Choroid plexus epithelial cell (primary cell): ENCODE measurements around the gene IFITM10.

Experiments used
- DNase-seq: peaks from one replicate; pipeline ENCODE4 v3.0.0-alpha.2; 2010; ENCODE audit warnings: low read depth
- H3K4me3 ChIP-seq: 2 replicates; pipeline ENCODE4 v1.5.1; 2011; ENCODE audit warnings: low read depth, mild to moderate bottlenecking, control low read depth, low read length, moderate library complexity
- CTCF ChIP-seq: conservative IDR thresholded peaks from 2 replicates; pipeline ENCODE4 v1.5.1; 2011; ENCODE audit warnings: low read depth, mild to moderate bottlenecking, control low read depth, inconsistent platforms, low read length, moderate library complexity

The IFITM10 gene

GRCh38 chr11:1750481-1750839, at the start of gene IFITM10:
Gene IFITM10, minus strand, starts transcription at chr11:1750595. Its CDS starts 153 bp downstream, at chr11:1750442.
- peak within 1 kb of the TSS; percentile 13 for H3K4me3 ChIP-seq
- no peak for DNase-seq
- TF ChIP-seq CTCF = no peak

- H3K4me3 ChIP-seq = no peak overlapping the region
- no peak for DNase-seq
- no peak for TF ChIP-seq CTCF
Observed at GRCh38 chr11:1797391-1798125, 47.2 kb upstream of the IFITM10 start.

GRCh38 chr11:1796413-1797011, 46.1 kb upstream of the IFITM10 start:
- peak; percentile 2 for TF ChIP-seq CTCF
- H3K4me3 ChIP-seq = no peak overlapping the region
- DNase-seq = no peak

- H3K4me3 ChIP-seq = no peak overlapping the region
- no peak for TF ChIP-seq CTCF
- DNase-seq = no peak
Observed at GRCh38 chr11:1793081-1793480, 42.7 kb upstream of the IFITM10 start.

GRCh38 chr11:1792461-1792860, 42.1 kb upstream of the IFITM10 start:
- no peak for TF ChIP-seq CTCF
- DNase-seq = no peak
- no peak overlapping the region for H3K4me3 ChIP-seq

- TF ChIP-seq CTCF = no peak
- H3K4me3 ChIP-seq = no peak overlapping the region
- no peak for DNase-seq
Observed at GRCh38 chr11:1791912-1792311, 41.5 kb upstream of the IFITM10 start.

GRCh38 chr11:1786466-1786865, 36.1 kb upstream of the IFITM10 start:
- H3K4me3 ChIP-seq = no peak overlapping the region
- DNase-seq = no peak
- TF ChIP-seq CTCF = no peak
